Activated CD8-positive, alpha-beta memory T cell treated with anti-CD3 and anti-CD28 coated beads for 48 hours (primary cell): Measurements from ENCODE around the gene RNF224.

Experiments used
- DNase-seq, 3 experiments: peaks; one replicate each; pipeline ENCODE4 v3.0.0-alpha.2; 2020; ENCODE audit warnings: low read depth in 2 of 3, low spot score in 2 of 3

RNF224 gene

DNA sequence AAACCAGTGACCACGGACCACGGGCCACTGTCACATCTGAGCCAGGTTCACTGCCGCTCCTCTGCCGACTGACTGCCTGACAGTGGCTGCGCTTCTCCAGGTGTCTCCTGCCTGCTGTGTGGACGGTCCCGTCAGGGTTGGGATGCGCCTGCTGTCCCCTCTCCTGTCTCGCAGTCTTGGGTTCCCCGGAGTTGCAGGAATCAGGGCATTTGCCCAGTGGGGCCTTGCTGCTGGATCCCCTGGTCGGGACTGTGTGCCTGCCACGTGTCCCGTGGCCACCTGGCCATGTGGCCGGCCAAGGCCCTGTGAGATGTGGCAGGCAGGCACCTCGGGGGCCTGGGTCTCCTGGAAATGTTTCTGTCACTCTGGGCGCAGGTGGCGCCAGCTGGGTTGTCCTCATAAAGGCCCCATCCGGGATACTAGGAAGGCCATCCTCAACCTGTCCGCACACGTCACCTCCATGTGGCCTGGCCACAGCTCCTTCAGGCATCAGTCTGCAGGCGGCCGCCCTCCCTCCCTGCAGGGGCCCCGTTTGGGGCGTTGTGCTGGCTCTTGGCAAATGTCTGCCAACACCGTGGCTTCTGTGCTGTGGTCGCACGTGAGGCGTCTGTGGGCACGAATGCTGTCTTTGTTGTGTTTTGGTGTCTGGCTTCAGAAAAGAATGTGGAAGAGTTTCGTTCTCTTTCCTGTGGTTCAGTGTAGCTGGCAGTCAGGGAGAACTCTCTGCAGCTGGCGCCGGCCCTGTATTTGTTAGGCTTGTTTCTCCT, 43.8 kb downstream of the RNF224 start:
- no peak for DNase-seq

DNA sequence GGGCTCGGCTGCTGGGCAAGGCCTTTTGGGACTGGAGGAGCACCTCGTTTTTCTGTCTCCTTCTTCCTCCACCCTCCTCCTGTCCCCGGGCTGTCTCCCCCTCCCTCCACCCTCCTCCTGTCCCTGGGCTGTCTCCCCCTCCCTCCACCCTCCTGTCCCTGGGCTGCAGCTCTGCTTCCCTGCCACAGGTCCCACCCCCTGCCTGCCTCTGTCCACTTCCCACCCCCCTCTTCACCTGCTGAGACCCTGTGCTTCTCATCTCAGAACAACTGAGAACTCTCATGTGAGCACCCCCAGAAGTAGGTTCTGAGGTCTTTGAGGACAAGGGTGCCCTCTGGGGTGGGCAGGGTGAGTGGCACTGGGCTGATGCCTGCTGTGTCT, 44.4 kb downstream of the RNF224 start:
- no peak for DNase-seq

DNA sequence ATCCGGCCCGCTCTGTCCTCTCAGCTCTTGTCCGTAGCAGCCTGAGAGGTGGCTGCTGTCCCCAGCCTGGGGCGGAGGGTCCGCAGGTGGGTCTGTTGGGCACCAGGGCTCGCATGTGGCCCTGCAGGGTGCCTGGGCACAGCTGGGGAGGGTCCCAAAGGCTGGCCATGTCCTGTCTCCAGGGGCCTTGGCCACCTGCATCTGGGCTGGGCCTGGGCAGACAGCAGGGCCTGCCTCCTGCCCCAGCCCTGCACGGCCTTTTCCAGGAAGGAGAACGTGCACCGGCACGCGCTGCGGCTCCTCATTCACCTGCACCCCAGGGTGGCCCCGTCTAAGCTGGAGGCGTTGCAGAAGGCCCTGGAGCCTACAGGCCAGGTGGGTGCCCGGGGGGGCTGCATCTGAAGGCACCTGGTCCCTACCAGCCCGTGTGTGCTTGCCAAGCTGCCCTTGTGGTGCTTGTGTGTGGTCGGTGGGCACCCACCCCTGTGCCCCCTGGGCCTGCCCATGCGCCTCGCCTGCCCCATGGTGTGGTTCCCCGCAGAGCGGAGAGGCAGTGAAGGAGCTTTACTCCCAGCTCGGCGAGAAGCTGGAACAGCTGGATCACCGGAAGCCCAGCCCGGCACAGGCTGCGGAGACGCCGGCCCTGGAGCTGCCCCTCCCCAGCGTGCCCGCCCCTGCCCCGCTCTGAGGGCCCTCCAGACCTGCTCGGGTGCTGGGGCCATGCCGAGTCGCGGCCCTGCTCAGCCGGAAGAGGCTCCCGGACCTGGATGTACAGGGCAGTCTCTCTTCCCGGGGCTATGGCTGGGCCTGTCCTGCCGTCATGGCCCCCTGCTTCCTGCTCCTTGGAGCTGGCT, 45.2 kb downstream of the RNF224 start:
- DNase-seq, result no peak

DNA sequence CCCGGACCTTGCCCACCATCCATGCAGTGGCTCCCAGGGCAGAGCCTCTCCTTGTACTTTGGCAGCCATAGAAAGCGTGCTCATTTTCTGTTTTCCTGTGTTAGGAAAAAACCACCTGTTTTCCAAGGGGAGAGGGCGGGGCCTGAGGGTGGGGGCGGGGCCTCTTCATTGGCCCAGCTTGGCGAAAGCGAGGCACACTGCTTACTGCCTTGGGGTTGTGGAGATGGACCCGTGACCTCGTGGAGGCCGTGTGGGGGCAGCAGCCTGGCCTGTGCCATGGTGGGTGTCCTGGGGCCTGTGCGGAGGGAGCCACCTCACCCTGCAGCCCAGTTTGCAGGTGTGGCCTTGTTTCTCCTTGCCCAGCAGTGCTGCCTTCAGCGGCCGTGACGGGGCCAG, 45.8 kb downstream of the RNF224 start:
- no peak for DNase-seq

DNA sequence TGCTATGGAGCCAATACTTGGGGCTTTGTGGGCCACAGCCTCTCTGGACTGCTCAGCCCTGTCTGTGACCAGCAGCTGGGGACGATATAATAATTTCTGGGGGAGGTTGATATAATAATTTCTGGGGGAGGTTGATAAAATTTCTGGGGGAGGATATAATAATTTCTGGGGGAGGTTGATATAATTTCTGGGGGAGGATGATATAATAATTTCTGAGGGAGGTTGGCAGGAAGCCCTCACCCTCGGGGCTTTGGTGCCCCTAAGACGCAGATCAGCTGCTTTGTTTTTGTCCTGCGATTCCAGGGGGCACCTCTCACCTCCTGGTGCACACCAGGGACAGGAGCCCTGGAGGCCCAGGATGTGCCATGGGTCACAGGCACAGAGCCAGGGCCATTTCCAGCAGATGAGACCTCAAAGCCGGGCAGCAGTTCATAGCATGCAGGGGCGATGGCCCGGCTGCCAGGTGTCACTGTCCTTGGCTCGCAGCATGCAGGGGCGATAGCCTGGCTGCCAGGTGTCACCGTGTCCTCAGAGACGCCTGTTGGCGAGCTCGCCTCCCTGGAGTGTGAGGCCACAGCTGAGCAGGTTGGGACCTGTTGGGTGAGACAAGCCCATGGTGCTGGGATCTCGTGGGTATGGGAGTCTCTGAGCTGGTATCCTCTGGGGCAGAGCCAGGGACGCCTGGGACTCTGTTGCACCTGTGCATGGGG, 46.5 kb downstream of the RNF224 start:
- no peak for DNase-seq

DNA sequence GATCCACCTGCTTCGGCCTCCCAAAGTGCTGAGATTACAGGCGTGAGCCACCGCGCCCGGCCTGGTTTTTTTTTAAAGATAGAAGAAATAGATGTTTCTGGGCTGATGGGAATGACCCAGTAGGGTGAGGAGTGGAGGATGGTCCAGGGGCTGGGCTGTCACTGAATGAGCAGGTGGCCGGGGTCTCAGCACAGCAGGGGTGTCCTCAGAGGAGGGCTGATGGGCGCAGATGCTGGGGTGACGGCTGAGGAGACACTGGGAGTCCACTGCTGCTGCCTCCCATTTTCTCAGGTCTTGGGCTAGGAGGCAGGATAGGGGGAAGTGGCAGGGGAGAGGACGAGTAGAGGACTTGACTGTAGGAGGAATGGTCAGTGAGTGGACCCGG, 47.9 kb downstream of the RNF224 start:
- no peak for DNase-seq

DNA sequence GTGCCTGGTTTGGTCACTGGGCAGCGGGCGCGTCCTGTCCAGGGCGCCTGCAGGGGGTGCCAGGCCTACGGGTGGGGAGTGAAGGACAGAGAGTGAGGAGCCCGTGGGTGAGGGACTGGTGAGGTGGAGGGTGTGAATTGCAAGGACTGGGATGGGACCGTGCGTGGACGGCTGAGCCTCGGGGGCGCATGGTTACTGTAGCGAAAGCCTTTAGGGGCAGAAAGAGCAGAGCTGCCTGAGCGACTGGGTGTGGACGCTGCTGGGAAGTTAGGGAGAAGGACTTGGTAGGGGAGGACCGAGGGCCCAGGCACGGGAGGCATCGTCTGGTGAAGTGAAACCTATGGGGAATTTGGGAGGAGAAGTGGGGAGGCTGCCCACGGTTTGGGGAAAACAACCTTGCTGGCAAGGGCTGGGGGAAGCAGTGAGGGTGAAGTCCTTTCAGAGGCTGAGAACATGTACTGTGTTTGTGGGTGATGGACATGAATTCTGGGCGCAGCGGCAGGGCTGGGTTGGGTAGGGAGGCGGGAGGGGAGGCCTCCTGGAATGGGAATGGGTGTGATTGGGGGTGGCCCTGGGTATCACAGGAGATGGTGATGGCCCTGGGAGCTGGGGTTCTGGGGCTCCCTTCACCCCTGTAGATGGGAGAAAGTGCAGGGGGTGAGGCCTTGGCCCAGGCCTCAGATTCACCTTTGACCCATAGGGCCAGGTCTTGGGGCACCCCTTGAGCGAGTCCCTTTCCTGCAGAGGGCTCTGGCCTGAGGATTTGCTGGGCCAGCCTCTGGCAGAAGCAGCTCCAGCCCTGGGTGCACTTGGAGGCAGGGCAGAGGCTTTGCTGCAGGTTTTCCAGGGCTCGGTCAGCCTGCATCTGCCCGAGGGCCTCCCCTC, 48.5 kb downstream of the RNF224 start:
- DNase-seq, result no peak

DNA sequence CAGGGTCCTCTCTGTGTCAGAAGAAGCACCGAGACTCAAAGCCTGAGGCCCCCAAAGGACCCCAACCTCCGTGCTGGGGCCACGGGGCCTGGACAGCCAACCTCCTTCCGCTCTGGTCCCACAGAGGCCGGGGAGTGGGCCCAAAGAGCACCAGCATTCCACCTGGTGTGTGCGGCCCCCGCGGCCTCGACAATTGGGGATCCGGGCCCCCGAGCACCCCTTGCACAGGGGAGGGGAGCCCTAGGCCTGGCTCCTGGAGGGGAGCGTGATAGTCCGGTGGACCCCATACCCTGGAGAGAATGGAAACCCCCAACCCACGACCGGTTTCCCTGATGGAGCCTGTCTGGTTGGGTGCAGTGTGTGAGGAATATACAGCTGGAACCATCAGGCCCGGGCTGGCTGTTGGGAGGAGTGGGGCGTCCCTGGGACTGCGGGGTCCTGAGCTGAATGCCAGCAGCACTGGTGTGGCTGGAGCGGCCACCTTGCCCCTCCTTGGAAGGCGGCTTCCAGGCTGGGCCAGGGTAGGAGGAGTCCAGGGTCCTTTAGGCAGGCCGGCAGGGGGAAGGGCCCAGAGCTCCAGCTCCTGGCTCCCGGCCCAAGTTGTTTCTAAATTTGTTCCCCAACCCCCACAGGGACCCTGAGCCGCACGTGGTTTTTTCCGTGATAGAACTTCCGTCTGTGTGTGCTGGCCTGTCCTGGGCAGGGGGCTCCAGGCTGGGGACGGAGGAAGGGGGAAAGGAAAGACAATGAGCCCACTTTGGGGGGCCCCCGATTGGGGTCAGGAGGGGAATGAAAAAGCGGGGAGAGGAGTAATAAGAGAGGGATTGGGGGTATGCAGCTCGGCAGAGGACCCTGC, 49.4 kb downstream of the RNF224 start:
- no peak for DNase-seq

DNA sequence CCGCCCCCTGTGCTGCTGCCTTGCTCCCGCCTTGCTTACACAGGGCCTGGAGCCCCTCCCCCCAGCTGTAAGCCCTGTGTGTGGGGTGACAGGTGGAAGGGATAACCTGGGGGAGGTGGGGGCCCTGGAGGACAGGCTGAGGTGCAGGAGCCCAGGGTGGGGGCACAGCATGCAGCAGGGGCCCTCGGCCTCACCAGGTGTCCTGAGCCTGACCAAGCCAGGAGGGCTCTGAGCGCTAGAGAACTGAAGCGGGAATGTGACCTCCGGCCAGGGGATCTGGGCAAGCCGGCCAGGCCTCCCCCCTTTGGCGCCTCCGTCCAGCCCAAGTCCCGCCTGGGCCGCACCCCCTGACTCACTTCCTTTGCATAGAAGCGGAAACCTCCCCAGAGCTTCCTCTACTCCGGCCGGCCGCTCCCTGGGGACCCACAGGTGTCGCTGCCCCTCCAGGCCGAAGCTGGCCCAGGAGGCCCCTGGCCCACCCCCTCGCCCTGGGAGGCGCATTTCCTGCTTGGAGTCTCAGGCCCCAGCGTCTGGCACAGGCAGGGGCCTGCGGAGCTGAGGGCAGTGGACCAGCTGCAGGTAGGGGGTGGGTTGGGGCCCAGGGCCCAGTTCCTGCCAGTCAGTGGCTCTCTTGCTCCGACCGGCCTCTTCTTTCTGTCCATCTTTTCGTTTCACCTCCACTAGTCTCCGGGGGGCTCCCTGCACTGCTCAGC, 50.2 kb downstream of the RNF224 start, which contains the start of gene TOR4A:
Gene TOR4A (plus strand): TSS at position 398 of the 713 bp plus-strand sequence. CDS start 964 bp downstream, outside the sequence.
- no peak for DNase-seq

DNA sequence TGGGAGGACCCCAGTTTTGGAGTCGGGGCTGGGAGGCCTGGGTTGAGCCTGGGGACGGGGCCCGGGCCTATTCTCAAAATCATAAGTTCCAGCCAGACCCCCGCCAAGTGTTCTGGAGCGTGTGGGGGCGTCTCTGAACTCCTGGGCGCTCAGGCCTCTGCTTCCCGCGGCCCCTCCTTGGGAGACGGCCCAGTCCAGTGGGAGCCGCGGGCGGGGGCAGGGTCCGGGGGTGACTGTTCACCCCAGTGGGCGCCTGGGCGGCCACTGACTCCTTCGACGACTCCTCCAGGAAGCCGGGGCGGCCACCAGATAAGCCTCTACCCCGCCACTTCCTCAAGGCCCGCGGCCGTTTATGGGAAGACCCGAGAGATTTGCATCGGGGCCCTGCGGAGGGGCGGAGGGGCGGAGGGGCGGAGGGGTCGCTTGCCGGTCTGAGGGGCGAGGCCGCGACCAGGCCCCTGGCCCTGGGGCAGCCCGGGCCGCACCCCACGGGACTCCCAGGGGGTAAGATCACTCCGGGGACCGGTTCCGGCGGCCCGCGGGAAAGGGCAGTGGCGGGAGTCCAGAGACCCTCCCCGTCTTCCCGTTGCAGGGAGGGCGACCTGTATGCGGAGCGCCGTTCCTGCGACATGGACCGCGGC, 50.9 kb downstream of the RNF224 start:
- DNase-seq, result no peak
